Kidney (tissue), 14 donors: ENCODE results near the gene ZNF683. TPM values are rescaled to one million over a fixed set of nuclear protein-coding genes. Genes with fewer than 3 reads are reported as not detected.

Experiments
- DNase-seq, 5 donors: peaks; one replicate each; pipeline ENCODE4 v3.0.0-alpha.2; 2013 to 2020
- FAIRE-seq: peaks from 2 replicates; lab custom pipeline; 2012; peaks lifted over from hg19 to GRCh38; lab: Jason Lieb, UNC
- H3K27ac ChIP-seq, 2 donors: one replicate each; pipeline ENCODE4 v1.7.0; 2013; ENCODE audit warnings: low read depth in 2 of 2, low read length in 2 of 2, inconsistent platforms in 1 of 2
- H3K27me3 ChIP-seq: one replicate; pipeline ENCODE4 v1.7.1; 2013; ENCODE audit warnings: low read length, inconsistent platforms; ENCODE audit not compliant: control insufficient read depth, insufficient read depth
- H3K36me3 ChIP-seq, 3 donors: one replicate each; pipeline versions ENCODE4 v1.7.0 to v1.7.1; 2013; ENCODE audit warnings: low read length in 3 of 3, control low read depth in 1 of 3, inconsistent platforms in 1 of 3; ENCODE audit not compliant: insufficient read depth in 3 of 3, control insufficient read depth in 2 of 3
- H3K4me1 ChIP-seq, 3 donors: one replicate each; pipeline versions ENCODE4 v1.7.0 to v1.7.1; 2013; ENCODE audit warnings: low read length in 3 of 3, inconsistent platforms in 1 of 3, low read depth in 1 of 3; ENCODE audit not compliant: control insufficient read depth in 2 of 3, insufficient read depth in 2 of 3
- H3K4me3 ChIP-seq, 3 donors: one replicate each; pipeline versions ENCODE4 v1.7.0 to v1.8.1; 2013; ENCODE audit warnings: low read length in 3 of 3, control low read depth in 1 of 3, inconsistent platforms in 1 of 3
- H3K9ac ChIP-seq, 3 donors: one replicate each; pipeline versions ENCODE4 v1.7.0 to v1.7.1; 2013; ENCODE audit warnings: low read length in 3 of 3, control low read depth in 1 of 3, inconsistent platforms in 1 of 3
- H3K9me3 ChIP-seq, 3 donors: one replicate each; pipeline versions ENCODE4 v1.7.0 to v1.7.1; 2013; ENCODE audit warnings: low read length in 3 of 3, control low read depth in 1 of 3, inconsistent platforms in 1 of 3; ENCODE audit not compliant: control insufficient read depth in 2 of 3, insufficient read depth in 1 of 3
- CTCF ChIP-seq: IDR thresholded peaks from 3 replicates; pipeline ENCODE4 v1.5.1; 2012; ENCODE audit warnings: mild to moderate bottlenecking, moderate library complexity, borderline replicate concordance; ENCODE audit not compliant: insufficient read depth; ENCODE audit errors: extremely low read depth
- intact Hi-C: fragments of 100-400 bp; cut with DNase I; formaldehyde crosslinking; loops from one replicate; pipeline ENCODE4 v1.11.1; 2022
- polyA plus RNA-seq: library from polyadenylated mRNA; stranded (reverse); fragments of 350-450 nt; fragmentation: Illumina TruSeq; extraction: RNeasy Lipid Tissue Mini Kit (QIAGEN cat#74804); gene quantifications from one replicate; pipeline ENCODE4 v1.2.3, GENCODE V29; 2014; ENCODE audit warnings: low read depth, low replicate concordance; ENCODE audit not compliant: insufficient read depth
- total RNA-seq: library from RNA; stranded (reverse); fragmentation: NEBNext Ultra II Directional; extraction: Animal tissue kit (Norgen Biotek cat#: 25700); gene quantifications from one replicate; pipeline ENCODE4 v1.2.1, GENCODE V29; 2021
- donor health status: control.
- donor health status: control.
- donor health status: control.
- donor health status: control.
- donor health status: control.
- donor health status: DM: yes; HTN: yes; CAD: no.
- donor health status: Normal renal cell carcinoma (clear cell type).

Gene ZNF683
- total and polyA plus RNA-seq, 2 donors from 2014 or later = 0.25 TPM; not detected in 1

- no peak for DNase-seq
- Histone ChIP-seq H3K27ac (no peak overlapping the region), H3K9ac (no peak overlapping the region), H3K36me3 (no peaks in the 10 kb centered on the region), H3K4me1 (peaks cover 0 to 3% (median 3%) of the 10 kb centered on the region in 3 donors), H3K27me3 (no peaks in the 10 kb centered on the region), H3K4me3 (no peak overlapping the region), H3K9me3 (no peaks in the 10 kb centered on the region)
- no peak for TF ChIP-seq CTCF
- intact Hi-C loops = no loop called here
- no peak for FAIRE-seq
Measured at GRCh38 chr1:26318338-26319064, 54.0 kb downstream of the ZNF683 start.

GRCh38 chr1:26317612-26318337 lies 54.8 kb downstream of the ZNF683 start, which contains the start of gene CD52:
TSS of gene CD52 (plus strand) at chr1:26317958. CDS start at chr1:26318018, 60 bp downstream.
- intact Hi-C loops = no loop called here

GRCh38 chr1:26317146-26317545 lies 55.4 kb downstream of the ZNF683 start:
- Histone ChIP-seq H3K9me3 (no peaks in the 10 kb centered on the region), H3K9ac (no peak overlapping the region)
- no peak for TF ChIP-seq CTCF

More at GRCh38 chr1:26317612-26318337, 54.8 kb downstream of the ZNF683 start, which contains the start of gene CD52:
- FAIRE-seq = no peak
- no peak within 1 kb of the TSS for H3K4me3 ChIP-seq
- H3K27me3 ChIP-seq = no peaks in the 10 kb centered on the region
- no peaks in the 10 kb centered on the region for H3K36me3 ChIP-seq
- no peaks in the 10 kb centered on the region for H3K9me3 ChIP-seq
- DNase-seq = peak in 1 of 5 donors; percentile 13
- no peak within 1 kb of the TSS for H3K27ac ChIP-seq
- H3K4me1 ChIP-seq = peaks cover 0 to 3% (median 3%) of the 10 kb centered on the region in 3 donors
- H3K9ac ChIP-seq = no peak within 1 kb of the TSS
- TF ChIP-seq CTCF = no peak

More at GRCh38 chr1:26317146-26317545, 55.4 kb downstream of the ZNF683 start:
- Histone ChIP-seq H3K27me3 (no peaks in the 10 kb centered on the region), H3K27ac (no peak overlapping the region), H3K4me1 (peaks cover 0 to 3% (median 3%) of the 10 kb centered on the region in 3 donors), H3K36me3 (no peaks in the 10 kb centered on the region), H3K4me3 (no peak overlapping the region)
- intact Hi-C loops = no loop called here
- FAIRE-seq = no peak
- no peak for DNase-seq
